Stimulated activated CD4-positive, alpha-beta T cell treated with anti-CD3 and anti-CD28 coated beads, Interleukin-12 subunit alpha, Interleukin-12 subunit beta, amount 100 ng/mL, for 4 hours (primary cell): ENCODE data around the gene FCN1.

Source experiments
- DNase-seq: peaks from one replicate; pipeline ENCODE4 v3.0.0-alpha.2; 2020

FCN1 gene

DNA sequence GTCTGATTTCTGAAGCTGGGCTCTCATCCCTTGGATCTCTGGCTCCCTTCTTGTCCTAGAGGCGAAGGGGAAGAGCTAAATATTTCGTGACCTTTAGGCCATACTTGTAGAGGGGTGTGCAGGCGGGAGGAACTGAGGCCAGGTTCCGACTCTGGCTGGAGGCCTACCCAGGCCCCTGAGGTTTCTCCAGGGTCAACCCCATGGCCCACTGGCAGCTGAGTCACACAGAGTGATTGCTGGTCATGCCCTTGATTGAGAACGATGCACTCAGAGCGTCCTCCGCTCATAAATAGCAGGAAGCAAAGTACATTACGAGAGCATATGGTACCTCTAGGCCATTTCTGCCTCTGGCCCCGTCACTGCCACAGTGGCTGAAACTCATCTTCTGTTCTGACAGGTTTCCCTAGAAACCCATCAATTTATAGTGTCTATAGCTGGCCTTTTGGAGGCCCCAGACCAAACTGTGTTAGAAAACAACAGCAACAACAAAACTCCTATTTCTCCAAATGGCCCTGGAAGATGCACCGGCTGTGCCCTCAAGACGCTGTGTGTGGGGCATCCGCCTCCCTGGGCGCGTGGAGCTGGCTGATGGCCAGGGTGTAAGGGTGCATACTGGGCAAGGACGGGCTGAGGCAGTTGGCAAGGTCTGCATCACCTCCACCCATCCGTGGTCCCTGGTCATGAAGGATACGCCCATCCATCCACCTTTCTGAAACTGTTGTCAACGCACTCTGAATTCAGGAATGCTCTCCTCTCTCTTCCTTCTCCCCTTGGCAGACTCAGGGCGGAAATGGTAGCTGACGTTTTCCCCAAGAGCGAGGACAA, 32.9 kb upstream of the FCN1 start:
- no peak for DNase-seq

DNA sequence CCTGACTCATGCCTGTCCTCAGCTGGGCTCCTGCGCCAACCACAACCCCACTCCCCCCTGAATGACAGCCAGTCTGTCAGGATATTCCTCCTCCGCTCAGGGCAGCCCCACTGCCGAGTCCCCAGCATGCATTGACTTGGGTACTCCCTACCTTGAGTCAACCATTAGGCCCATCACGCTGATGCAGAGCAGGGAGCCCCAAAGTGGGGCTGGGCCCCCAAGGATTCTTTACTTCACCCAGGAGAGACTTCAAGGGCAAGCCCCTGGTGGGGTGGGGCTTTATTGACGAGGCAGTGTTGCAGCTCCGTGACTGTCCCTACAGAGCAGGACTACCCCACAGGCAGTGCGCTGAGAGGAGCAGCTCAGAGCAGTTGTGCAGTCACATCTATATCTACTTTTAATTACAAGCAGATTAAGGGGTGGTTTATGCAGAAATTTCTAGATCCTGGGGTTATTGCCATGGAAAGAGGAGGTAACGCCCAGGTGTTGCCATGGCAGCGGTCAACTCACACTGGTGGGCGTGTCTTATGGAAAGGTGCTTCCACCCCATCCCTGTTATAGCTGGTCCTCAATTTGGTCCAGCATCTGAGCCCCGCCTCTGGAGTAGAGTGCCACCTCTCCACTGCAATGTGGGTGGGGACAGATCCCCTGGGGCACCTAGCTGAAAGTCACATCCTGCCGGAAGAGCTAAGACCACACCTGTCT, 32.1 kb upstream of the FCN1 start:
- DNase-seq = no peak

DNA sequence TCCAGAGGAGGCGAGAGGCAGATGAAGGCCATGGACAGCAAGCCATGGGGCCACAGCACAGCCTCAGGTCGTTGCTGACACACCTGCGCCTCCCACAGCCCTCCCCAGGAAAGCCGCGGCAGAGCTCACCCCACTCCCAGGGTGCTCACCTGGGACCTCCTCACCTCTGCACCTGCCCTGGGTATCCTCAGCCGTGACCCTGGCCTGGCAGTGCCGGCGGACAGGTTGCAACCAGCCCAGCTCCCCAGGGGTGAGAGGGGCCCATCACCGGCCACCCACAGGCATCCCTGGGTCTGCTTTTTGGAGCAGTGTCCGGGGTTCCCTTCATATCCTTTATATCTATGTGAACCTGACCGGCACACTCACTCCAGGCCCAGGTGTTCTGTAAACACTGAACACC, 30.4 kb upstream of the FCN1 start:
- no peak for DNase-seq

DNA sequence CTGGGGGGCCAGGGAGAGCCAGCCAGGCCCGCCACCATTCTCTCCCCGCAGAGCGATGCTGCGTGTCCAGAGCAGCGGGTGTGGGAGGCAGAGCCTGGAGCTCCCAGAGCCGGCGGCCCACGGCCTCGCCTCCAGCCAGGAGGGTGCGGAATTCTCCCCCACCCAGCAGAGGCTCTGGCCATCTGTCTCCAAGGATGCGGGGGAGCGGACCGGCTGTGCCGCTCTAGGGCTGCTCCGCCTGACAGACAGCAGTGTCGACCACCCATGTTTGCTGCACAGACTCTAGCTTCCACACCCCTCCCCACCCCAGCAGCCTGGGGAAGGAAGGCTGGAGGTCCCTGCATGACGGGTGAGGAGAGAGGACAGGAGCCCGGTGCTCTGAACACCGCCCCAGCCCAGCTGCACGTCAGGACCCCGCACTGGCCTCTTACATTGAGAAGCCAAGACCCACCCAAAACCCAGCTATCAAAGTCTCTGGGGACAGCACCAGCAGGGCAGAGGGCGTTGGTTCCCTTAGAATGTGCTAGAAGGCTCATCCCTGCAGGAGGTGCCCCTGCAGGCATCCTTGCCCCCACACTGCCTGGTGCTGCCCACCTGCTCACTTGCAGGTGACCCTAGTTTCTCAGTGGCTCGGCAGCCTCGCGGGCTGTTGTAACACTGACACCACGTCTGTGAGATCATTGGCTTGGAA, 29.7 kb upstream of the FCN1 start:
- no peak for DNase-seq

DNA sequence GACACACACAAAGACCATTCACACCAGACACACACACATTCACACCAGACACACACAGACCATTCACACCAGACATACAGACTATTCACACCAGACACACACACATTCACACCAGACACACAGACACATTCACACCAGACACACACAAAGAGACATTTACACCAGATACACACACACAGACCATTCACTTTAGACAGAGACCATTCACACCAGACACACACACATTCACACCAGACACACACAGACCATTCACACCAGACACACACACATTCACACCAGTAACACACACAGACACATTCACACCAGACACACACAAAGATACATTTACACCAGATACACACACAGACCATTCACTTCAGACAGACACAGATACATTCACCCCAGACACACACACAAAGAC, 29.0 kb upstream of the FCN1 start:
- DNase-seq = no peak

DNA sequence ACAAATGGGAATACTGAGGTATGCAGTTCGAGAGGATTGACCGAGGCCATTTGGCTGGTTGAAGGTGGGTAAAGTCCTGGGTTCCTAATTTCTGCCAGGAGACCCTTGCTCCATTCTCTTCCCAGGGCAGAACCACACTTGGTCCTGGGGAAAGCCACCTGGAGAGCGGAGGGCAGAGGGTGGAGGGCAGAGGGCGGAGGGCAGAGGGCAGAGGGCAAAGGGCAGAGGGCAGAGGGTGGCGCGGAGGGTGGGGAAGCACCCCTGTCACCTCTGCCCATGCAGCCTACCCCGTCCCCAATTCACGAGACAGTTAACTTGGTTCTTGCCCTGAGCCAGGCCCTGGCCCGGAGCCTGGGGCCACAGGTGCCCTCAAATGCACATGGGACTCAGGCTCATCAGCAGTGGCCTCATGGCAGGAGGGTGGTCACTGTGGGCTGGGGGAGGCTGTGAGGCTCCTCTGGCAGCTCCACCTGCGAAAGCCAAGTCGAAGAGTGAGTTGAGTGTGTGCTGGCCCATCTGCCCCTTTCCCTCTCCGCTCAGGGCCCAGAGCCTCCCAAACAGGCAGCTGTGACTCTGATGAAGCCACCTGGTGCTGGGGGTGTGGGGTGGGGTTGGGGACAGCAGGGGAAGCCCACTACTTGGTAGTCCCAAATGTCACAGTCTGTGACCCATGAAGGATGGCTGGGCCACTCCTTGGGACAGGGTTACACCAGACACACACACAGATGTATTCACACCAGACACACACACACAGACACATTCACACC, 28.0 kb upstream of the FCN1 start:
- DNase-seq = no peak

DNA sequence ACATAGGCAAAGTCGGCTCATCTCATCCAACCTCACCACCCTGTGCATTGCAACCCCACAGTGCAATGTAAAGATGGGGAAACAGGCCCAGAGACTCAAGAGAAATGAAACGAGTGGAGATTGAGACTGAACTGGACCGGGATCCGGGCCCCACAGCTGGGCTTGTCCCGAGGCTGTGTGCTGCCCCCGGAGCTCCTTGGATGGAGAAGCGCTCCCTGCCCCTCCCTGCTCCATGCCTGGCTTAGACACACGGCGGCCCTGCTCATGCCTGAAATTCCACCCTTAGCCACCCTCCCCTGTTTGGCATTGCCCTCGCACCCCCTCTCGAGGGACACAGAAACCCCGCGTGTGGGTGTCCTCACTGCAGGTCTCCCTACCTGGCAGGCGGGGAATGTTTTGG, 27.2 kb upstream of the FCN1 start:
- no peak for DNase-seq

DNA sequence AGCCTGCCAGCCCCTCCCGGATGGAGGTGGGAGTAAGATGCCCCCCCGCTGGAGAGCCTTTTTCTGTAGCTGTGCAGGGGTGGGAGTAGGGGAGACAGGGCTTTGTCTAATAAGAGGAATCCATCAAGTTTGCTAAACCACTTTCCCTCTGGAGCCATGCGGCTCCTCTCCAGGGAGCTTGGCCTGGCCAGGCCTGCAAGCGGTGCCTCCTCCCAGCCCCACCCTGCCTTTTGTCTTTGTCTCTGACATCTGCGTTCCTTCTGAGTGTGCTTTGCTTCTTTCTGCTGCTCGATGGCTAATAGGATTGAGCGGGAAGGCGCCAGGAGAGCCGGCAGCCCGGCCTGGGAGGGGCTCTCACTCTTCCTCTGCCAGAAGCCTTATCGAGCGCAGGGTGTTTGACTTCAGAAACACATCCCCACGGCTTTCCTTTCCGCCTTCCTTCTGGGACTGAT, 26.7 kb upstream of the FCN1 start:
- no peak for DNase-seq

DNA sequence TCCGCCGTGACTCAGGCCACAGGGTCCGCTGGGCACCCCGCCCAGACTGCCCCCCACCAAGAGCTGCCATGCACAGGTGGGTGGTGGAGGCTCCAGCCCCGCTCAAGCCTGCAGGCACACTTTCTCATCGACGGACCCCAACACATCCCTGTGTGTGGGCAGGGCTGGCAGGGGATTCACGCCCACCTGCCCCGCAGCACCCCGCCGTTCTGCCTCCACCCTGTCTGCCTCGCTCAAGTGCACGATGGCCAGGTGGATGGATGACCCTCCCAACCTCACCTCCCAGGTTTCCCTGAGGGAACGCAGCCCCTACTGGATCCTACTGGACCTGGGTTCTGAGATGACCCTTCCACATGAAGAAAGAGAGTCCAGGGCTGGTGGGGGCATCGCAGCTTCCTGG, 26.1 kb upstream of the FCN1 start:
- DNase-seq = no peak

DNA sequence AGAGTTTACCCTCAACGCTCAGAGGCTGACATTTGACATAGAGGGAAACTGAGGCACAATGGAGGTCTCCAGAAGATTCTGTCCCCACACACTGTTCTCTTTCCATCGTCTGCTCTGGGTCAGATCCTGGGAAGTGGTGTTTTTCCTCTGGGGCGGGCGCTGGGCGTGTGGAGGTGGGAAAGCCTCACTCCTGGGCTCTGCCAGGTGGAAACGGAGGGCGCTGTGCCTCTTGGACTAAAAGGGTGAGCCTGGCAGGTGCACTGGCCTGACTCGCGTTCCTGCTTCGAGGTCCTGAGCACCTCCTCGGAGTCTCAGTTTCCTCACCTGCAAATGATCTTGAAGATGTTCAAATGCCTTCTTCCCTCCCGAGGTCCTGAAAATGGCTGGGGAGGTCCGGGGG, 25.7 kb upstream of the FCN1 start:
- no peak for DNase-seq

DNA sequence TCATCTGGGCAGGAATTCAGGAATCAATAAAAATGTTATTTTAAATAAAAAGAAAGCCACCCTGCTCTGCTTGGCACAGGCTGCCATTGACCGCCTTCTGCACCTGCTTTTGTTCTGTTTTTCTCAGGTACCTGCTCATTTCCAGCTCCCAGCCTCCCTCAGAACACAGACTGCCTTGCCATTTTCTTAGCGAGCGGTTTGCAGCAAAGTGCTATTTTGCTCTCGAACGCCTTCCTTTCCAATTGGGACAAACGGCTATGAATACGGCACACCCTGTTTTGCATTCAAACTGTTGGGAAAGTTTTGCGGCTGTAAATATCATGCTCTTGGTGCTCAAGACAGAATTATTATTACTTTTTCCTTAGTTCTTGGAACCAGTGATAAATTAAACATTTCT, 25.1 kb upstream of the FCN1 start:
- DNase-seq = no peak

DNA sequence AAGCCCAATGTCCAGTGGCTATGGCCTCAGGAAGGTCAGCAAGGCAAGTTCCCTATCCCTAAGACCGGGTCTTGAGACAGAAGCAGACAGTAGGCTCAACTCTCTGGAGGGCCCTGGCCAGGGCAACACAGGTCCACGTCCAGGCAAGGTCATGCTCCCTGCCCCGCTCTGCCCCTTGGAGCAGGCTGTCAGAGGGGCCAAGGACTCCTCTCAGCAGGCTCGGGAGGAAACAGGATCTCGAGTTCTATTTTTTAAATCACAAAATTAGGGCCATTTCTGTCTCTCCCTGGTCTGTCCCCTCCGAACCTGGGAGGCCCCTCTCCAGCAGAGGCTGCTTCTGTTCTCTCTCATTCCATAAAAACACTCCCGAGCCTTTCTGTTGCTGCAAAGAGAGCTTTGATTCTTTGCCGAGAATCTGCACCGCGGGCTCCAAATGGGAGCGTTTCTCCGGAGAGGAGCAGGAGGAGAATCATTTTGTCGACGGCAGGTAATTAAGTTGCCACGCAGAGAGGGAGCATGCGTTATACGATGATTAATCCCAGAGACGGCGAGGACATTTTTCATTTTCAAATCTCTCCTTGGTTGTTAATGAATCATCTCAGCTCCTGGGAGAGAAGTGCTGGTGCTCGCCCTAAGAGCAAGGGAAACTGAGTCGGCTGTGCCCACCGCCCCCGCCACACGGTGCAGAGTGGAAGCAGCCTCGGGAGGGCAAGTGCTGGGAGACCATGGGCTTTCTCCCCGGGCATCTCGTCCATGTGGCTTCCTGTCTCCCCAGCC, 24.5 kb upstream of the FCN1 start:
- DNase-seq = no peak

DNA sequence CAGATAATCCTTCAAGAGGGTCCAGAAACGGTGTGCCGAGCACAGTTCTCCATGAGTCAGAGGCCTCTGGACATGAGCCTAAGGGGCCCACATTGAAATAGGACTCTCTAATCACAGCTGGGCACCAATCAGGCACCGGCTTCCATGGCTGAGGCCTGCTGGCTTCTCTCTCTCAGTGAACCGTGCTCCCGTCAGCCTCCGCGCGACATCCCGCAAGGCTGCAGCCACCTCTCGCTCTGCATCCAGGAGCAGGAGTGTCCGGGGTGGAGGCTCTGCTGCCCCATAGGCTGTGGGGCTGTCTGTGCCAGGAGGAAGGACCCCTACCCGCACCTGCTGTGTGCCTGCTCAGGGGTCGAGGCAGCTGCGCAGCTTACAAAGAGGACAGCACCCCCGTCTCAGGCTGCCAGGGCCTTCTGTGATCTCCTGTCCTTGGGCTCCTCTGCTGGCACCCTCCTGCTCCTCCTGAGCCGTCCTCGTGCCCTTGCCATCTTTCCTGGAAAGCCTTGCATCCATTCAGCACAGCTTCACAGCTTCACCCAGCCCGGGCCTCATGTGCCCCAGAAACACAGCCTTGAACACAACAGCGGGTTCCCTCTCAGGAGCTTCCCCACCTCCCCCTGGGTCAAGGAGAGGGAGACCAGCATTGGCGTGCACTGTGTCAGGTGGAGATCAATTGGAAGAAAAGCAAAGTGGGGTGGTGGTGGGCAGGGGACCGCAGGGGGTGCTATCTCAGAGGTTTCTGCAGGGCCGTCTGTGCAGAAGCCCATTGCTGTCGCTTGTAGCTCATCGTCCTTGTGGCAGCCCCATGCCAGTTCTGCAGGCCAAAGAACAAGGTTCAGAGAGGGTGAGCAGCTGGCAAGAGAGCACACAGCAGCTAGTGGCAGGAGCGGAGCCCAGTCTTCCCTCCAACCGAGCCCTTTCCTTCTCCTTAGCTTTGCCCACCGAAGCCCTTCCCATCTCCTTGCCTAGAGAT, 22.8 kb upstream of the FCN1 start:
- no peak for DNase-seq

DNA sequence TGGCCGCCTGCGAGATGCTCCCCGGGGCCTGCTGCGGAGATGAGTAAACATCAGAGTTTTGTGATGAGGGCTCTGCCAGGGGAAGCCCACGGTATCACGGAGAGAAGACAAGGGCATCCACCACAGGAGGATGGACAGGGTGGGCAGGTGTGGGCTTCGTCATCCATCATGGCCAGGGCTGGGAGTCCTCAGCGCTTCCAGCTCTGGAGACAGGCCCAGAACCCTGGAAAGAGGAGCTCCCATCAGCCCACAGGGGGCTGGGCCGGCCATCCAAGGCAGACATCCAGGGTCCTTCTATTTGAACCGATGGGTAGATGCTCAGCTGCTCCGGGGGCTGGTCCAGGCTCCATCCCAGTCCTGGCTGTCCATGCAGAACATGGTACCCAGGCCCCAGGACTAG, 22.1 kb upstream of the FCN1 start:
- no peak for DNase-seq

DNA sequence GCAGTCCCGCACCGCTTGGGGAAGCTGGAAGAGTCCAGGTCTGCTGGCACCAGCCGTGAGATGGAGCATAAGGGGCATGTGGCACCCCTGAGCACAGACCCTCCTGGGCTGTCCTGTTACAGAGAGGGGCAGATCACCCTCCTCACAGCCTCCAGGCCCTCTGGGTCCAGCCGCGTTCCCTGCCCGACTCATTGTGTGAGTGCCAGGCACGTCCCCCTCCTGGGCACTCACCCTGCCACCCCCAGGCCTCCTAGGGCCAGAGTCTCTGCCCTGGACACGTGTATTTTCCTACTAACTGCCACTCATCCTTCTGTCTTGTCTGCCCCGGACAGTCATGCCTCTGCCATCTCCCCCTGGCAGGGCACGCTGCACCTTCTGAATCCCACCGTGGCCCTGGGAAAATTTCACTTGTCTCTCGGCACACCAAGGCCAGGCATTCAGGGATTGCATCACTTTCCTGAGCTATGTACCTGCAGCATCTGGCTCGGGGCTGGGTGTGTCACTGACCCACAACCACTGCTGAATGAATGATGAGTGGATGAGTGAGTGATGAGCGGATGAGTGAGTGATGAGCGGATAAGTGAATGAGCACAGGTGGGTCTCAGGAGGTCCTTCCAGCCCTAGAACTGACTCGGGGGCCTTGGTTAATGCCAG, 21.5 kb upstream of the FCN1 start:
- DNase-seq = no peak

DNA sequence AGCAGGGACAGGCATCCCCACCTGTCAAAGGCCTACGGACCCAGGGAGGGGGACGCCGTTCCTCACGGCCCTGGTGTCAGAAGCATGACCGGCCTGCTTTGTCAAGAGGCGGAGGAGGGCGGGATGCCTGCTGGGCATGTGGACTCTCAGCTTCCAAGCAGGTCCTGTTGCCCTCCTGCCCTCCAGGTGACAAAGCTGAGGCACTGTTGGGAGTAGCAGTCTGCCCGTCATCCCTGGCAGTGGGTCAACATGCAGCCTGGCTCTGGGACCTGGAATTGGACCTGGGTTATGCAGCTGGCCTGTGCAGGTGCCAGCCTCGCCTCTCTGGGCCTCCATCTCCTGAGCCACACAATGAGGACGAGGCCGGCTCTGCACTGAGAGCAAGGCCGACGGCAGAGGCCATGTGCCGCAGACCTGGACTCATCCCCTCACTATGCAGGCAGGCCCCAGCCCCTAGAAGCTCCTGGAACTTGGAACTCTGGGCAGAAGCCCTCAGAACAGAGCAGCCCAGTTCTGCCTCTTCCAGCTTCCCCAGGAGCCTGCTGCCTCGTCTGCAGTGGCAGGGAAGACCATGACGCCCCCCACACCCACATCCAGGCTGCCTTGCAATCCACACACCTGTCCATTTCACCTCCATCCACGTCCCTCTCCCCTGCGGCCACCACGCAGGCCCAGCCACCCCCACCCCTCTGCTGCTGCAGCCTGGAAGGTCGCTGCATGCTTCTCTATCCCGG, 20.8 kb upstream of the FCN1 start:
- DNase-seq = no peak

DNA sequence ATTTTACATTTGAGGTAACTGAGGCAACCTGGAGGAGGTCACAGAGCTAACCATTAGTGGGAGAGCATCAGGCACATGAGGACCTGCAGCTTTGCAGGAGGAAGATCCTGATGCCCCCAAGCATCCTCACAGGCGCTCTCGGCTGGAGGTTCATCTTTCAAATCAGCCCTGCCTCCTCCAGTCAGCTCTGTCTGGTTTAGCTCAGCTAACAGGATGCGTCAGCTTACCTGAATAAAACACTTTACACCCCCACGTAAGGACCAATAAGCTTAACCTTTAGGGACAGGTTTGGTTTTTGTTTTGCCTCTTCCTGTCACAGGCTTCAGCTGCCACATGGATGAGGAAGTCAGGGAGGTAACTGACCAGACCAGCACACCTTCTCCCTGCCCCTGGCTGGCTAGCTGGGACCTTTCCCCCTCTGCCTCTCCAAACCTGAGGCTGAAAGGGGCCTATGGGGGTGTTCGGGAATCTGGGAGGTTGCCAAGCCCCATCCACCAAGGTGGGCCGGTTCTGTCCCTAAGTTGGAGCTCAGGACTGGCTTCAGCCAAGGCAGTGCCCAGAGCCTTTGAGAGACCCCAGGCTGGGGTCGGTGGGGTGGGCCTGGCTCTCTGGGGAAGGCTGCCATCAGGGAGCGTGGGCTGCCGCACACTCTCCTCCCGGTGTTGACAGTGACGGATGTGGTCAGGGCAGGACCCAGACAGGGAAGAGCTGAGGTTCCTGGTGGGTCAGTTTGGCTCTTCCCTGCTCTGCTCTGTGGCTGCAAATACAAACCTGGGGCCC, 20.0 kb upstream of the FCN1 start:
- DNase-seq = no peak

DNA sequence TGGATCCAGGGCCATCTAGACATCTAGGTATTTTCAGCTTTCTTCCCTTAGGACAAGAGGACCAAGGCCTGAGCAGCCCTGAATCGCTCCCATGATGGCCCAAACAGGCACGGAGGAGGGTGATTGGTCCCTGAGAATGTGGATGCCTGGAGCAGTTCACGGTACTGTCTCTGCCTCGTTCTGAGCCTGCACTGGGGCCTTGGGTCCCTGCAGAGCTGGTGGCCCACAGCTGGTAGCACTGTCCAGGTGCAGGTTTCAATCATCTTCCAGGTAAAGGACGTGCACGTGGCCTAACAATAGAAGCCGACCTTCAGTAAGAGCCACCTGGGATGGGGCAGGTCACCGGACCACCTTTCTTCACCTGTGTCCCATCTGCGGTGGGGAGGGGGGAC, 19.4 kb upstream of the FCN1 start:
- DNase-seq = no peak
